Measurements from ENCODE around the gene CNTROB.

Gene CNTROB, protein sequence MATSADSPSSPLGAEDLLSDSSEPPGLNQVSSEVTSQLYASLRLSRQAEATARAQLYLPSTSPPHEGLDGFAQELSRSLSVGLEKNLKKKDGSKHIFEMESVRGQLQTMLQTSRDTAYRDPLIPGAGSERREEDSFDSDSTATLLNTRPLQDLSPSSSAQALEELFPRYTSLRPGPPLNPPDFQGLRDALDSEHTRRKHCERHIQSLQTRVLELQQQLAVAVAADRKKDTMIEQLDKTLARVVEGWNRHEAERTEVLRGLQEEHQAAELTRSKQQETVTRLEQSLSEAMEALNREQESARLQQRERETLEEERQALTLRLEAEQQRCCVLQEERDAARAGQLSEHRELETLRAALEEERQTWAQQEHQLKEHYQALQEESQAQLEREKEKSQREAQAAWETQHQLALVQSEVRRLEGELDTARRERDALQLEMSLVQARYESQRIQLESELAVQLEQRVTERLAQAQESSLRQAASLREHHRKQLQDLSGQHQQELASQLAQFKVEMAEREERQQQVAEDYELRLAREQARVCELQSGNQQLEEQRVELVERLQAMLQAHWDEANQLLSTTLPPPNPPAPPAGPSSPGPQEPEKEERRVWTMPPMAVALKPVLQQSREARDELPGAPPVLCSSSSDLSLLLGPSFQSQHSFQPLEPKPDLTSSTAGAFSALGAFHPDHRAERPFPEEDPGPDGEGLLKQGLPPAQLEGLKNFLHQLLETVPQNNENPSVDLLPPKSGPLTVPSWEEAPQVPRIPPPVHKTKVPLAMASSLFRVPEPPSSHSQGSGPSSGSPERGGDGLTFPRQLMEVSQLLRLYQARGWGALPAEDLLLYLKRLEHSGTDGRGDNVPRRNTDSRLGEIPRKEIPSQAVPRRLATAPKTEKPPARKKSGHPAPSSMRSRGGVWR

DNA sequence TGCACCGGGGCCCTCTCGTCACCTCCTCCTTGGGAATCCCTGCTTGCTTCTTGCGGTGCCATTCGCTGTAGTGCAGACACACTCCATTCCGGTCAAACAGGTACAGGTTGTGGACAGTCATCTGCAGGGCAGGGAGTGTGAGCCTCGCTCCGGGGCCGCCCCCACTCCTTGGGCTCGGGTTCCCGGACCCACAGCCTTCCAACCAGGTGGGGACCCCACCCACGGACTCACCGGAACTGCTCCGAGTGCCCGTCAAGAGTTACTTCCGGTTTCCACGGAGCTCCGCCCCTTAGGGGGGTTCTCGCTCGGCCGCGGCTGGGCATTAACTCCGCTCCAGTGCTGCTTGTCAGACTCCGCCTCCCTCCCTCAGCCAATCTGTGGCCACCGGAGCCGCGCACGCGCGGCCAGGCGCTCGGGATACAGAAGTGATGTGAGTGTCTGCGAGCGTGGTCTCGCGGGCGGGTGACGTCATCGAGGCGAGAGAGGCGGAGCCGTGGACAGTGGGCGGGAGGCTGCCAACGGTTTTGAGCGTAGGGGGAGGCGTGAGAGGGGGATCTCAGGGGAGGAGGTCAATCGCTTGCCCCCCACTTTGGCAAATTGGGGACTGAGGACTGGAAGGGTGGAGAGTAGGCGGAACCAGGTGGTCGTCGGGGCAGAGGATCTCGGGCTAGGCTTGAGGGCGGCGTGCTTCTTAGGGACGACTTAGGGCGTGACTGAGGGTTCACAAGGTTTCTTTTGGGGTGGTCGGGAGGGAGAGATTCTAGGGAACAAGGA is at the start of gene CNTROB, which contains the start of gene TRAPPC1:
TSS of gene CNTROB (plus strand) at position 498 of the 774 bp plus-strand sequence. CDS start 874 bp downstream, outside the sequence.
TSS of gene TRAPPC1 (minus strand) at position 238 of the 774 bp plus-strand sequence. CDS start at position 121, 117 bp downstream.
- DNase-seq: peak; percentile 100

DNA sequence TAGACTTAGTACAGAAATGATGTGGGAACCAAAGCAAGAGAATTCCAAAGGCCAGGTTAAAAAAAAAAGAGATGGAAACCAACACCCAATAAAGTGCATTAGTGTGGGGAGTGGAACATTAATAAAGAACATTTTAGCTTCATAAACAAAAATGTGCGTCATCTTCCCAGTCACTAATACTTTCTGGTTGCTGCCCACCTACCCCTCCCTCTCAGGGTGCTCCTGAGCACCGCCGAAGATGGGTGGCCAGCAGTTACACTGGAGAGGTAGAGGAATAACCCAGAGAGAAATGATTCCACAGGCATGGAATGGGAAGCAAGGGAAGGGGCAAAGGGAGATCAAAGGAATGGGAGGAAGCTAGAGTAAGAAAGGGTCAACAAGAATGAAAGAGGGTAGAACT is 49.4 kb upstream of the CNTROB start:
- no peak for DNase-seq

DNA sequence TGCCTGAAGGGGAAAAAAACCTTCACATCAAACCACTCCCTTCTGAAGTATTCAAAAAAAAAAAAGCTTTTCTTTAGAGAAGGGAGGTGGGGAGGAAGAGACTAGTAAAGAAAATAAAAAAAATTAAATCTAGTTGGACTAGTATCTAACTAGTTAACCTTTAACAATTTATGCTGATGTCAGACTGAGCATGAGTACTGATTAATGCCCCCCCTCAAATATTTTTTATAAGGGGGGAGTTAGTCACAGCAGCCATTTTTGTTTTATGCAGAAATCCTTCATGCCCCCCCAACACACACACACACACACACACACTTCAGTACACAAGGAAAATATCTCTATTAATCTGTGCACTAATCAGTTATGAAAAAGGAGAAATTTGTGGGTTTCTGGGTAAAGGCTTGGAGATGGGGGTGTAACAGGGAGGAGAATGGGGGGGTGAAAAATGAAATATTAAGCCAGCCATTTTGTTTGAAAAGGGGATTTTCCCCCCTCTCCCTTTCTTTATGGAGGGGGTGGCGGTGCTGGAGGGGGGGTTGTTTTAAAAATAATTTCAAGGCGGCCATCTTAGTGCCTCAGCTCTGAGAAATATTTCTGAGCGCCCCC is 48.1 kb upstream of the CNTROB start:
- peak; percentile 46 for DNase-seq

DNA sequence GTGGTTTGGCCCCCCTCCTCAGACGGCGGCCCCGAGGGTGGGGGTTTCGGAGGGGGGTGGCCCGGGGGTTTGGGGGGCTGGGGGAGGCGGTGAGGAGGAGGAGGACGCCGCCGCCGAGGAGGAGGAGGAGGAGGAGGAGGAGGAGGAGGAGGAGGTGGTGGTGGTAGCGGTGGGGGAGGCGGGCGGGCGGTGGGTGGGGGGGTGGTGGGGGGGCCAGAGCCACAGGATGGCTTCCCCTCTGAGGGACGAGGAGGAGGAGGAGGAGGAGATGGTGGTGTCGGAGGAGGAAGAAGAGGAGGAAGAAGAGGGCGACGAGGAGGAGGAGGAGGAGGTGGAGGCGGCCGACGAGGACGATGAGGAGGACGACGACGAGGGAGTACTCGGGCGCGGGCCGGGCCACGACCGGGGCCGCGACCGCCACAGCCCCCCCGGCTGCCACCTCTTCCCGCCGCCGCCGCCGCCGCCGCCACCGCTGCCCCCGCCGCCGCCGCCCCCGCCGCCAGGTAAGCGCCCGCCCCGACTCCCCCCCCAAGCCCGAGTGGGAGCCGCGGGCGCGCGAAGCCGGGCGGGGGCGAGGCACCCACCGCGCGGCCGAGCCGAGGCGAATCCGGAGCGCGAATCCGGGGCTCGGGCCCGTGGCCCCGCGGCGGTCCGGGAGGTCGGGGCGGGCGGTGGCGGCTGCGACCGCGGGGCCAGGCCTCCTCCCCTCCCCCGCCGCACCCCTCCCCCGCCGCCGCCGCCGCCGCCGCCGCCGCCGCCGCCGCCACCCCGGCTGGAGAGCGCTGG is 47.2 kb upstream of the CNTROB start:
- DNase-seq: peak; percentile 51

DNA sequence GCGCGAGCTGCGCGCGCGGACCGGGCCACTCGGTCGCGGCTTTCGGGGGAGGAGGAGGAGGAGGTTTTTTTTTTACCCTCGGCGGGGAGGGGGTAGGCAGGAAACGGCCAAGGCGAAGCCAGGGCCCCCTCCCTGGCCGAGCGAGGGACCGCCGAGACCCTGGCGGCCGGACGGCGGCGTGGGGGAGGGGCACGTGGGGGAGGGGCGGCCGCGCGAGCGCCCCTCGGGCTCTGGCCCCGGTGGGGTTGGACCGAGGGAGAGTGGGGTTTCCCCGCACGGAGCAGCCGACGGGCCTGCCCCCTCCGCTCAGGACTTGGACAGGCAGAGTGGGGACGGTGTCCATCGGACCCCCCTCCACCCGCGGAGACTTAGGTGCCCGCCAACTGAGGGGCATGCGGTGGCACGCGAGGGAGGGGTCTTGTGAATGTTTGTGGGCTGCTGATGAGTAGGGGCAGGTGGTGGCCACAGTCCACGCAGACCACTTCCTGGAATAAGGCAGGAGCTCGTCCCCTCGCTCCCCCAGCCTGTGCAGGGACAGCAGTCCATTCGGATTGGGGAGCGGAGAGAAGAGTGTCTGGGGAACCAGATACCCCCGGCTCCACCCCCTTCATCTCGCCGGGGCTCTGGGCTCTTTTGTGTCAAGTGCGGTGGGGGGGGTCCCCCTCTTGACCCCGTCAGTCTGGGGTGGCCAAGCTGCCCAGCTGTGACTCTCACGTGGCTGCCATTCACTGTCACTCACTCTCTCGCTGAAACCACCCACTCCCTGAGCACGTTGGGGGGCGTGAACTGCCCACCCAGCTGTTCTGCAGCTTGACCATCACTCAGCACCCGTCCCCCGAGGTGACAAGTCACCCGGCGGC is 46.4 kb upstream of the CNTROB start:
- peak; percentile 60 for DNase-seq

DNA sequence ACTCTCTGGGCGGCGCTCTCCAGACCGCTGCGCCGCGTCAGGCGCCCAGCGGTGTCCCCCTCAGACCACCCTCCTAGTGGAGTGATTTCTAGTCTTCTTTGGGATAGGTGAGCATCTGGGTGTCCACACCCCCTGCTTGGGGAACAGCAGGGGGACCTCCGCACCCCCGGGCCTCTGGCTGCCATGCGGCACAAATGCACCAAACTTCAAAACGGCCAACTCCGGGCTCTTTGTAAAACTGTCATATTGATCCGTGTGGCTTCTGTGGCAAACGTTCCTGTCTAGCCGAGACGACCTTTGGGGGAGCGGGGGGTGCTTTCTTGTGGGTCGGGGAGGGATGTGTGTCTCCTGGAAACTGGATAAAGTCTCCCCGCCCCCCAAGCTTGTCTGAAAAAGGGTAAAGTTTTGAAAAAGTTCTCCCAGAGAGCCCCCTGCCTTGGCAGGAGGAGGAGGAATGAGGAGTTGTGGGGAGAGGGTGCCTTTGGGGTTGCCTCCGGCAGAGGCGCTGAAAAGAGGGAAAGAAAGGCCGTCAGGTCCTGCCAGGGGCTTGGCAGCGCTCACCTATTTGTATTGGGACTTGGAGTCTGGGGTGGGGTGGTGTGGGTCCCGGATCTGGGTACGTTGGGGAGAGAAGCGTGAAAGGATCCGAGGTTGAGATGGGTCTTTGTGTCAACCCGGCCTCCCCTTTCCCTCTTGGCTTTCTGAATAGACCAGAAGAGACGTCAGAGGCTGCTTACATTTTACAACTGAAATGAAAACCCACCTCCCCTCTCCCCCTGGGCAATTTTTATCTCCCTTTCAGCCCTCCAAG is 45.6 kb upstream of the CNTROB start:
- DNase-seq: peak; percentile 69

DNA sequence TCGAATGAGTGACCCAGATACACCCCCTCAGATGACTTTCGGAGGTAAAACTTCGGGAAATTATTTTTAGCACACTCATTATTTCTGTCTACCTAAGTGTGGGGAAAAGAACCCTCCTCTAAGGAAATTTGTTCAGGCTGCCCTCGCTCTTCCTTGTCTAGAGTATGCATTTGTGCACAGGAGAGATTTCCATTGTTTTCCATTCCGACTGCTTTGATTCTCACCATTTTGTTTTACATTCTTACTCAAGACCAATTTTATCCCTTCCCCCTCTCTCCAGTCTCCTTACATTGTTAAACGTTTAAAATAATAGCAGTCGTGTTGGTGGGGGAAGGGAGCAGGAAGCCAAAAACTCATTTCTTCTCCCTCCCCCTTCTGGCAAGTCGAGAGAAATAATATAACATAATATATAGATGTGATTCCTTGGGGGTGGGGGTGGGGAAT is 44.9 kb upstream of the CNTROB start:
- DNase-seq: no peak

DNA sequence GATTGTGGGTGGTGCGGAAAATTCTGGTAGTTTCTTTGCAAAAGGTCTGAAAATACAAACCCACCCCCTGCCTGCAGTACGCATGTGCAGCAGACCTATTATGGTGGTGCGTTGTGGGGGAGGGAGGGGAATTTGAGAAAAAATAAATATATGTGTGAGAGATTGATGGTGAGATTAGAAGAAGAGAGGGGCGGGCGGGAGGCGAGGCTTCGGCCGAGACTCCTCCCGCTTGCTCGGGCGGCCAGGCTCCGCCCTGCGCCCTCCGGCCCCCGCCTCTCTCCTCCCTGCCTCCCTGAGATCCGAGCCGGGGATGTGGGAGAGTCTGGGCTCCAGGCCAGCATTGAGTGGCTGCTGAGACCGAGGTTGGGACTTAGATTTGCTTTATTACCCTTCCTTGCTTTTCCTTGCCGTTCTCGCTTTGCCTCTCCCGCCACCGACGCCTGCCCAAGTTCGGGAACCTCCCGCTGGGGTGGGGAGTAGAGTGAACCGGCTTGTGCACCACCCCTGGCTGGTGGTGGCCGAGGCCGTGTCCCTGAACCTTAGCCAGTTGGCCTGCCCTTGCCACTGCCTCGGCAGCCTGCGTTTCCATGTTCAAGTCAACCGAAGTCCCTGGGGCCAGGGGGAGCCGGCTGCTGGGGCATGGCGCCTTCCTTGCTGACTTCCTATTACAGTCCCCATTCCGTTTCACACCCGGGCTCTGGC is 44.4 kb upstream of the CNTROB start:
- peak; percentile 94 for DNase-seq

DNA sequence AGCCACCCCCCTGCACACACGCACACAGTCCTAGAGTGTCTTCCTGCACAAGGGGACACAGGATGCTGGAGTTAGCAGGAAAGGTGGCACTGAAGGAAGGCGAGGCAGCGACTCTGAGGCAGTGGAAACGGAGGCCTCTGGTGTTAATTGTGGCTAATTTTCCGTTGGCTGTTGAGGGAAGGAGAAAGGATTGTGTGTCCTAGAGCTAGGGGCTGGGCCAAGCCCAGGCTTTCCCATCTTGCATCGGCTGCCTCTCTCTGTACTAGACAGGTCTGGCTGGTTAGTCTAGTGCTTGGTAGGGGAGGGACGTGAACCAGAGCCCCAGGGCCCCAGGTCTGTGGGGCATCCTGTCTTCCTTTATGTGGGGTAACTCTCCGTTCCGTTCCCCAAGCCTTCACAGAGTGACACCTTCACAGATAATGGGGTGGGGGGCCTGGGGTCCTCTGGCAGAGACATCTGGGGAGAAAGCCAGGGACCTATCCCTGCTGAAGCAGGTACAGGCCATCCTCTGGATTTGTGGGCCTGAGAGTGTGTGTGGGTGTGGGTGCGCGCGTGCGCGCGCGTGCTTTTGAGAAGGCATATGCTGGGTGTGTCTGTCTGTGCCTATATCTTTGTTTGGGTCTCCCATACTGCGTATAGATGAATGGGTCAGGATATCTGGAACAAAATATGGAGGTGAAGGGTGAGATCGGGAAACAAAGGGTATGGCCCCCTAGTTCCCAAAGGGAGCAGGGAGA is 43.7 kb upstream of the CNTROB start, which contains the start of gene CHD3:
TSS of gene CHD3 (plus strand) at position 606 of the 737 bp plus-strand sequence. CDS start 212 bp downstream, outside the sequence.
- peak; percentile 15 for DNase-seq

DNA sequence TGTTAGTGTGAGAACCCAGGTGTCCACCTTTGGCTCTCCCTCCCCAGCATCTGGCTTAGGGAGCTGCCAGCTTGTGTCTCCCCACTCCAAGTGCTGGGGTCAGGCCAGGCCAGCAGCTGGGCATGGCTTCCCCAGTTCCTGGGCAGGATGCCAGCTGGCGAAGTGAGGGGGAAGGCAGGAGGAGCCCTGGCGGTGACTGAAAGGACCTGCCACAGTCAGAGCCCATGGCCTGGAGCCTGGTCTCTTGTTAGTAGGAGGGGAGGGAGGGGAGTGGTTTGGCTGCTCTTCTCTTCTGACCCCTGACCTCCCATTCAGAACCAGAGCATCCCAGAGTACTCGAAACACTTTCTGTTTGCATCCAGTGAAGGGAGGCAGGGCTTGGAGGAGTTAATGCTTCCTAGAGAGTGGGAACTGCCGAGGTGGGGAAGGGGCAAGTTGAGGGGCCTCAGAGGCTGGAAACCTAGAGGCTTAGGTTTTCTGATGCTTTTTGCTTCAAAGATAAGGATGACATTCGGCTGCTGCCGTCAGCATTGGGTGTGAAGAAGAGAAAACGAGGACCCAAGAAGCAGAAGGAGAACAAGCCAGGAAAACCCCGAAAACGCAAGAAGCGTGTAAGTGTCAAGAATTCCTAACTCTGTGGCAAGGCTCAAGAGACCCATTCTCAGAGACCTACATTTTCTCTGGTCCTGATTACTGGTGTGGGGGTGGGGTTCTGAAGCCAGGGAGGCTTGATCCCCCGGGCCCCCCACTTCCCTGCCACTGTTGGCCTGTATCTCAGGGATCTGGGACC is 42.6 kb upstream of the CNTROB start:
- peak; percentile 69 for DNase-seq

DNA sequence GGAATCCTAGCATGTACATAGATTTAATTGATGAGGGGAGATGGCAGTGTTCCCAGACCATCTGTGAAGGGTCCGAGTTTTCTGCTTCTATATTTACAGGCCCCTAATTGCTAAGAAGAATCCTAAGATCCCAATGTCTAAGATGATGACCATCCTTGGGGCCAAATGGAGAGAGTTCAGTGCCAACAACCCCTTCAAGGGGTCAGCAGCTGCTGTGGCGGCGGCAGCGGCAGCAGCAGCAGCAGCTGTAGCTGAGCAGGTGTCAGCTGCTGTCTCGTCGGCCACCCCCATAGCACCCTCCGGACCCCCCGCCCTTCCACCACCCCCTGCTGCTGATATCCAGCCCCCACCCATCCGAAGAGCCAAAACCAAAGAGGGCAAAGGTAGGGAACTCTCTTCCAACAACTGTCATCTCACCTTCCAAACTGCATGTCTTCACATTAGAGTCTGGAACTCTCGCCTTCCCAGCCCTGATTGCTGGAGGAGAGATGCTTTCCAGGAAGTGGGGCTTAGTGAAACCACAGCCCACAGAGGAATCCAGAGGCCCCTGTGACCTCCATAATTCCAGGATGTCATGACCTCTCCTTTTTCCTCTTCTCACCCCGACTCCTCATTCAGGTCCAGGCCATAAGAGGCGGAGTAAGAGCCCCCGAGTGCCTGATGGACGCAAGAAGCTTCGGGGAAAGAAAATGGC is 38.7 kb upstream of the CNTROB start:
- DNase-seq: no peak

DNA sequence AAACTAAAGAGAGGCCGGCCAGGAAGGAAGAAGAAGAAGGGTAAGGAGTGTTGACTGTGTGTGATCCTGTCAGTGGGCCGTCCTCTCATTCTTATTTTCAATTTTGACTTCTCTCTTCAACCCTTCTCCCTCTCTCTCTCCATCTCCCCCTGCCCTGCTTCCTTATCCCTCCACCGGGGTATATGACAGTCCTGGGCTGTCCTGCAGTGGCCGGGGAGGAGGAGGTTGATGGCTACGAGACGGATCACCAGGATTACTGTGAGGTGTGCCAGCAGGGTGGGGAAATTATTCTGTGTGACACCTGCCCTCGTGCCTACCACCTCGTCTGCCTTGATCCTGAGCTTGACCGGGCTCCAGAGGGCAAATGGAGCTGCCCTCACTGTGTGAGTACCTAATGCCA is 37.8 kb upstream of the CNTROB start:
- DNase-seq: no peak

DNA sequence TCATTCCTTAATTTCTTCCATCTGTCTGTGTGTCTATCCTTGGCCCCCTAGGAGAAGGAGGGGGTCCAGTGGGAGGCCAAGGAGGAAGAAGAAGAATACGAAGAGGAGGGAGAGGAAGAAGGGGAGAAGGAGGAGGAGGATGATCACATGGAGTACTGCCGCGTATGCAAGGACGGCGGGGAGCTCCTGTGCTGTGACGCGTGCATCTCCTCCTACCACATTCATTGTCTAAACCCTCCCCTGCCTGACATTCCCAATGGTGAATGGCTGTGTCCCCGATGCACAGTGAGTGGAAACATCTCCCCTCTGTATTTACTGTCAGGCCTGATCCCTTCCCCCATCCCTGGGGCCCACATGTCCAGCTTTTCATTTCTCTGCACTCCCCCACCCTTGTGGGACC is 37.1 kb upstream of the CNTROB start:
- DNase-seq: no peak

DNA sequence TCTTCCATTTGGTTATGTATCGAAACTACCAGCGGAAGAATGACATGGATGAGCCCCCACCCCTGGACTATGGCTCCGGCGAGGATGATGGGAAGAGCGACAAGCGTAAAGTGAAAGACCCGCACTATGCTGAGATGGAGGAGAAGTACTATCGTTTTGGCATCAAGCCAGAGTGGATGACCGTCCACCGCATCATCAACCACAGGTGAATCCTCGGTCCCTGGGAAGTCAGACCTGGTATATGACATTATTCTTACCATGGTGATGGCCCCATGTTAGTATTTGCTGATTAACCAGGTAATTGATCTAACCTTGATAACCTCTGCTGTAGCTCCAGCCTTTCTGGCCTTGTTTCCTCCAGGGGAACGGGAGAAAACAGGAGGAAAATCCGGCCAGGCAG is 34.9 kb upstream of the CNTROB start:
- DNase-seq: no peak

DNA sequence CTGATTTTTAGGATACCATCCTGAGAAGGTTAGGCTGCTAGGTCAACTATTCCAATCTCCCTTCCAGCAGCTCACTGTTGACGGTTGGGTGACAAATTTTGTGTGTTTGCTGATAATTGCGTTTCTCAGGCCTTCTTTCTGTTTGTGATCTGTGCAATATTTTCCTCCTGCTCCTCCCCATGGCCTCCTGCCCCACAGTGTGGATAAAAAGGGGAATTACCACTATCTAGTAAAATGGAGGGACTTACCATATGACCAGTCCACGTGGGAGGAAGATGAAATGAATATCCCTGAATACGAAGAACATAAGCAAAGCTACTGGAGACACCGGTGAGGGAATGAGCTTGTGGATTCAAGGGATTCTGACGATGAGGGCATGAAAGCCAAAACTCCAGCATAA is 34.2 kb upstream of the CNTROB start:
- peak; percentile 27 for DNase-seq

Measured in CD4-positive, alpha-beta T cell treated with Interferon gamma for 1 hour (primary cell).